Measurements from ENCODE around the gene ENKUR. TPM values are rescaled to one million over a fixed set of nuclear protein-coding genes. Genes with fewer than 3 reads are reported as not detected.

ENKUR gene, protein sequence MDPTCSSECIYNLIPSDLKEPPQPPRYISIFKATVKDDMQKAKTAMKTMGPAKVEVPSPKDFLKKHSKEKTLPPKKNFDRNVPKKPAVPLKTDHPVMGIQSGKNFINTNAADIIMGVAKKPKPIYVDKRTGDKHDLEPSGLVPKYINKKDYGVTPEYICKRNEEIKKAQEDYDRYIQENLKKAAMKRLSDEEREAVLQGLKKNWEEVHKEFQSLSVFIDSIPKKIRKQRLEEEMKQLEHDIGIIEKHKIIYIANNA
- total RNA-seq (0.41 TPM), polyA plus RNA-seq (ENCODE audit: insufficient read depth, low read depth, low replicate concordance) (0.73 TPM)
- long read RNA-seq, donor 1, partial matches to known transcripts, result 0 of 3 reads
- long read RNA-seq, donor 1, other reads (novel, unspliced or antisense), result 0 of 3 reads
- long read RNA-seq, donor 2, partial matches to known transcripts, result 14 of 14 reads
- long read RNA-seq, donor 2, other reads (novel, unspliced or antisense), result 0 of 14 reads
- long read RNA-seq, donor 3, partial matches to known transcripts, result 0 of 1 reads
- long read RNA-seq, donor 3, other reads (novel, unspliced or antisense), result 0 of 1 reads
- long read RNA-seq, donor 4, result 0 reads
- long read RNA-seq, donor 5, result 0 reads
- long read RNA-seq, donor 6, partial matches to known transcripts, result 0 of 1 reads
- long read RNA-seq, donor 6, other reads (novel, unspliced or antisense), result 0 of 1 reads
- long read RNA-seq, donor 7, partial matches to known transcripts, result 0 of 1 reads
- long read RNA-seq, donor 7, other reads (novel, unspliced or antisense), result 1 of 1 reads
- long read RNA-seq, donor 8, result 0 reads
- long read RNA-seq, donor 9, partial matches to known transcripts, result 7 of 8 reads
- long read RNA-seq, donor 9, other reads (novel, unspliced or antisense), result 0 of 8 reads
- long read RNA-seq, donor 10, partial matches to known transcripts, result 0 of 1 reads
- long read RNA-seq, donor 10, other reads (novel, unspliced or antisense), result 0 of 1 reads

DNA sequence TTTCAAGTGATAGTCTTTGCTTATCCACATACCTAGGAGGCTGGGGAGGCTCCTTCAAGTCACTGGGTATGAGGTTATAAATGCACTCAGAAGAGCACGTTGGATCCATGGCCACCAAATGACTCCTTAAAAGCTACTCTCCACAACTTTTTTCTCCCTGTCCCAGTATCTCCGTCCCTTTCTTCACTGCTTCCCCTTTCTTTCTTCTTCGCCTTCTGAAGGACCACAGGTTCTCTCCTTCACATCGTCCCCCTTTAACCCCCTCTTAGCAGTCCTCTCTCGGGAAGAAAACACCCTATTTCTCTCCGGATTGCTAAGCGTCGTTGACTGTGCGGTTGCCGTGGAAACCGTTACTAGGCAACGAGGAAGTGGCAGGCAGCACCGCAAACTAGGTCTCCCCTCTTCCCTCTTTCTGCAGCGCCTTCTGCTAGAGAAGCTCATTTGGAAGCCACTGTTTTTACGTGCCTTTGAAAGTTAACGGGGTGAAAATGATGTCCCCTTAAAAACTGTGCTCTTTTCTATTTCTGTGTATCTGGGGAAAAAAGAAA, at the start of gene ENKUR:
TSS of gene ENKUR (minus strand) at position 331 of the 548 bp plus-strand sequence. CDS start at position 109, 222 bp downstream.
- H3K4me1 ChIP-seq (ENCODE audit: control insufficient read depth in 2 of 3, insufficient read depth in 2 of 3, low read depth in 1 of 3, low read length in 3 of 3), result peaks cover 0 to 15% (median 3%) of the 10 kb centered on the region in 3 donors
- peak within 1 kb of the TSS; percentile 86 to 96 (median 96) for H3K9ac ChIP-seq (ENCODE audit: low read length in 3 of 3)
- no peaks in the 10 kb centered on the region for H3K9me3 ChIP-seq (ENCODE audit: control insufficient read depth in 2 of 3, insufficient read depth in 1 of 3, low read length in 3 of 3)
- TF ChIP-seq, protein P1, sequence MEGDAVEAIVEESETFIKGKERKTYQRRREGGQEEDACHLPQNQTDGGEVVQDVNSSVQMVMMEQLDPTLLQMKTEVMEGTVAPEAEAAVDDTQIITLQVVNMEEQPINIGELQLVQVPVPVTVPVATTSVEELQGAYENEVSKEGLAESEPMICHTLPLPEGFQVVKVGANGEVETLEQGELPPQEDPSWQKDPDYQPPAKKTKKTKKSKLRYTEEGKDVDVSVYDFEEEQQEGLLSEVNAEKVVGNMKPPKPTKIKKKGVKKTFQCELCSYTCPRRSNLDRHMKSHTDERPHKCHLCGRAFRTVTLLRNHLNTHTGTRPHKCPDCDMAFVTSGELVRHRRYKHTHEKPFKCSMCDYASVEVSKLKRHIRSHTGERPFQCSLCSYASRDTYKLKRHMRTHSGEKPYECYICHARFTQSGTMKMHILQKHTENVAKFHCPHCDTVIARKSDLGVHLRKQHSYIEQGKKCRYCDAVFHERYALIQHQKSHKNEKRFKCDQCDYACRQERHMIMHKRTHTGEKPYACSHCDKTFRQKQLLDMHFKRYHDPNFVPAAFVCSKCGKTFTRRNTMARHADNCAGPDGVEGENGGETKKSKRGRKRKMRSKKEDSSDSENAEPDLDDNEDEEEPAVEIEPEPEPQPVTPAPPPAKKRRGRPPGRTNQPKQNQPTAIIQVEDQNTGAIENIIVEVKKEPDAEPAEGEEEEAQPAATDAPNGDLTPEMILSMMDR (IDR thresholded peaks at IDR 0.05; ENCODE audit: borderline replicate concordance, extremely low read depth, insufficient read depth), result no peak
- peak within 1 kb of the TSS; percentile 94 to 97 for H3K27ac ChIP-seq (ENCODE audit: low read depth in 2 of 2, low read length in 2 of 2)
- H3K36me3 ChIP-seq (ENCODE audit: control insufficient read depth in 2 of 3, insufficient read depth in 3 of 3, low read length in 3 of 3), result no peaks in the 10 kb centered on the region
- H3K27me3 ChIP-seq (ENCODE audit: control insufficient read depth, insufficient read depth, low read length), result no peaks in the 10 kb centered on the region
- H3K4me3 ChIP-seq (ENCODE audit: low read length in 3 of 3), result peak within 1 kb of the TSS; percentile 94 to 96 (median 96)
- intact Hi-C loops (cut with DNase I), result no loop called here
- FAIRE-seq (no peak), DNase-seq (peak; percentile 95 to 98 (median 96))

DNA sequence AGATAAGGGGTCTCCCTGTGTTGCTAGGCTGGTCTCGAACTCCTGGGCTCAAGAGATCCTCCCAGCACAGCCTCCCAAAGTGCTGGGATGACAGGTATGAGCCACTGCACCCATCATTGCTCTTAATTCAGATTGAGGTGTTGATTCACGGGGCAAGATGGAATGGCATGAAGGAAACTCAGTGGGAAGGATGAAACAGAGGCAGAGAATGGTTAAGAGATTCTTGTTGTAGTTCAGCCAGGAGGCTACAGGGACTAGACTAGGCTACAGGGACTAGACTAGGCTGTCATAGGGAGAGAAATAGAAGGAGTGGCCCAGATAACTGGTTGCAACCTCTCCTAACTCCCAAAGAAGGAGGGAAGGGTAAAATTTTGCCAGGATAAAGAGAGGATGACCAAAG, 48.4 kb upstream of the ENKUR start:
- DNase-seq (no peak), FAIRE-seq (no peak)
- H3K9ac ChIP-seq (ENCODE audit: low read length in 3 of 3), result no peak overlapping the region
- H3K27ac ChIP-seq (ENCODE audit: low read depth in 2 of 2, low read length in 2 of 2), result no peak overlapping the region
- TF ChIP-seq, protein P1 (IDR thresholded peaks at IDR 0.05; ENCODE audit: borderline replicate concordance, extremely low read depth, insufficient read depth), result no peak
- no peaks in the 10 kb centered on the region for H3K27me3 ChIP-seq (ENCODE audit: control insufficient read depth, insufficient read depth, low read length)
- no peaks in the 10 kb centered on the region for H3K9me3 ChIP-seq (ENCODE audit: control insufficient read depth in 2 of 3, insufficient read depth in 1 of 3, low read length in 3 of 3)
- H3K4me3 ChIP-seq (ENCODE audit: low read length in 3 of 3), result no peak overlapping the region
- H3K4me1 ChIP-seq (ENCODE audit: control insufficient read depth in 2 of 3, insufficient read depth in 2 of 3, low read depth in 1 of 3, low read length in 3 of 3), result no peaks in the 10 kb centered on the region
- intact Hi-C loops (cut with DNase I), result no loop called here
- H3K36me3 ChIP-seq (ENCODE audit: control insufficient read depth in 2 of 3, insufficient read depth in 3 of 3, low read length in 3 of 3), result no peaks in the 10 kb centered on the region

DNA sequence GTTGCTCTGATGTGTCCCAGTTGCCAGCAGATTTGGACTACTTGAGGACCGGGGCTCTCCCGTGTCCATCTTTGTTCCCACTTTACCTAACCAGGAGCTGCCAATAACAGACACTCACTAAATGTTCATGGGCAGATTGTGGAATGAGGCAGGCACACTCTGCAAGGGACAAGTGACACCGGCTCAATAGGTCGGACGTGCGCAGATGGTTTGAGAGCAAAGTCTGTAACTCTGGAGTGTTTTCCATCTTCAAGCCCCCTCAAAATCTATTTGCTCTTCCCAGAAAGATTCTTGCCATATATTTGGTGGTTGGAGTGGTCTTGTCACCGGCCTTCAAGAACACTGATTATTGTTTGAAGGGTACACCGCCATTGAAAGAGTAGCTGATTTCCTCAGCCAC, 47.7 kb upstream of the ENKUR start:
- H3K4me3 ChIP-seq (ENCODE audit: low read length in 3 of 3), result no peak overlapping the region
- no peak for FAIRE-seq
- DNase-seq, result no peak
- intact Hi-C loops (cut with DNase I), result no loop called here
- no peaks in the 10 kb centered on the region for H3K27me3 ChIP-seq (ENCODE audit: control insufficient read depth, insufficient read depth, low read length)
- no peaks in the 10 kb centered on the region for H3K9me3 ChIP-seq (ENCODE audit: control insufficient read depth in 2 of 3, insufficient read depth in 1 of 3, low read length in 3 of 3)
- H3K27ac ChIP-seq (ENCODE audit: low read depth in 2 of 2, low read length in 2 of 2), result no peak overlapping the region
- H3K4me1 ChIP-seq (ENCODE audit: control insufficient read depth in 2 of 3, insufficient read depth in 2 of 3, low read depth in 1 of 3, low read length in 3 of 3), result no peaks in the 10 kb centered on the region
- no peaks in the 10 kb centered on the region for H3K36me3 ChIP-seq (ENCODE audit: control insufficient read depth in 2 of 3, insufficient read depth in 3 of 3, low read length in 3 of 3)
- TF ChIP-seq, protein P1 (IDR thresholded peaks at IDR 0.05; ENCODE audit: borderline replicate concordance, extremely low read depth, insufficient read depth), result no peak
- H3K9ac ChIP-seq (ENCODE audit: low read length in 3 of 3), result no peak overlapping the region
